ENCODE results near the gene MAJIN.
A peak's percentile ranks its signal among the peaks of the same experiment; 100 is the strongest.

The MAJIN gene

GRCh38 chr11:64930340-64930739 is 41.6 kb downstream of the MAJIN start:
- Histone ChIP-seq H3K9me3 (ENCODE audit: control insufficient read depth in 1 of 2, low read length in 2 of 2) (no peaks in the 10 kb centered on the region), H3K4me1 (ENCODE audit: control insufficient read depth in 1 of 2, insufficient read depth in 2 of 2, low read length in 2 of 2) (peaks cover 0 to 9% of the 10 kb centered on the region in 2 donors), H3K27me3 (ENCODE audit: low read depth, low read length) (no peaks in the 10 kb centered on the region), H3K4me3 (ENCODE audit: low read depth in 1 of 2, low read length in 2 of 2) (no peak overlapping the region), H3K27ac (ENCODE audit: low read length) (no peak overlapping the region), H3K36me3 (ENCODE audit: control insufficient read depth in 1 of 2, insufficient read depth in 2 of 2, low read length in 2 of 2) (peaks cover 40 to 74% of the 10 kb centered on the region in 2 donors)

- H3K9me3 ChIP-seq (ENCODE audit: control insufficient read depth in 1 of 2, low read length in 2 of 2): no peaks in the 10 kb centered on the region
- H3K4me1 ChIP-seq (ENCODE audit: control insufficient read depth in 1 of 2, insufficient read depth in 2 of 2, low read length in 2 of 2): peaks cover 0 to 12% of the 10 kb centered on the region in 2 donors
- no peaks in the 10 kb centered on the region for H3K27me3 ChIP-seq (ENCODE audit: low read depth, low read length)
- no peak overlapping the region for H3K27ac ChIP-seq (ENCODE audit: low read length)
- peaks cover 40 to 74% of the 10 kb centered on the region in 2 donors for H3K36me3 ChIP-seq (ENCODE audit: control insufficient read depth in 1 of 2, insufficient read depth in 2 of 2, low read length in 2 of 2)
- no peak overlapping the region for H3K4me3 ChIP-seq (ENCODE audit: low read depth in 1 of 2, low read length in 2 of 2)
These were observed 42.3 kb downstream of the MAJIN start for GRCh38 chr11:64929625-64930024.

- Histone ChIP-seq H3K27ac (ENCODE audit: low read length) (no peak overlapping the region), H3K4me1 (ENCODE audit: control insufficient read depth in 1 of 2, insufficient read depth in 2 of 2, low read length in 2 of 2) (peaks cover 0 to 12% of the 10 kb centered on the region in 2 donors), H3K36me3 (ENCODE audit: control insufficient read depth in 1 of 2, insufficient read depth in 2 of 2, low read length in 2 of 2) (peaks cover 40 to 72% of the 10 kb centered on the region in 2 donors), H3K4me3 (ENCODE audit: low read depth in 1 of 2, low read length in 2 of 2) (no peak overlapping the region), H3K9me3 (ENCODE audit: control insufficient read depth in 1 of 2, low read length in 2 of 2) (no peaks in the 10 kb centered on the region), H3K27me3 (ENCODE audit: low read depth, low read length) (no peaks in the 10 kb centered on the region)
These were observed 43.0 kb downstream of the MAJIN start for GRCh38 chr11:64928957-64929356.

- Histone ChIP-seq H3K27ac (ENCODE audit: low read length) (no peak overlapping the region), H3K9me3 (ENCODE audit: control insufficient read depth in 1 of 2, low read length in 2 of 2) (no peaks in the 10 kb centered on the region), H3K4me1 (ENCODE audit: control insufficient read depth in 1 of 2, insufficient read depth in 2 of 2, low read length in 2 of 2) (peaks cover 0 to 18% of the 10 kb centered on the region in 2 donors), H3K27me3 (ENCODE audit: low read depth, low read length) (no peaks in the 10 kb centered on the region), H3K36me3 (ENCODE audit: control insufficient read depth in 1 of 2, insufficient read depth in 2 of 2, low read length in 2 of 2) (peaks cover 25 to 50% of the 10 kb centered on the region in 2 donors), H3K4me3 (ENCODE audit: low read depth in 1 of 2, low read length in 2 of 2) (no peak overlapping the region)
These were observed 45.2 kb downstream of the MAJIN start for GRCh38 chr11:64926689-64927088.

GRCh38 chr11:64925536-64926436 is 46.1 kb downstream of the MAJIN start:
- Histone ChIP-seq H3K4me1 (ENCODE audit: control insufficient read depth in 1 of 2, insufficient read depth in 2 of 2, low read length in 2 of 2) (peaks cover 0 to 18% of the 10 kb centered on the region in 2 donors), H3K27ac (ENCODE audit: low read length) (no peak overlapping the region), H3K9me3 (ENCODE audit: control insufficient read depth in 1 of 2, low read length in 2 of 2) (no peaks in the 10 kb centered on the region), H3K4me3 (ENCODE audit: low read depth in 1 of 2, low read length in 2 of 2) (peak overlapping the region; percentile 71 to 90), H3K27me3 (ENCODE audit: low read depth, low read length) (no peaks in the 10 kb centered on the region), H3K36me3 (ENCODE audit: control insufficient read depth in 1 of 2, insufficient read depth in 2 of 2, low read length in 2 of 2) (peaks cover 16 to 41% of the 10 kb centered on the region in 2 donors)

GRCh38 chr11:64924910-64925284 is 47.0 kb downstream of the MAJIN start:
- Histone ChIP-seq H3K4me3 (ENCODE audit: low read depth in 1 of 2, low read length in 2 of 2) (peak overlapping the region; percentile 71 to 90), H3K9me3 (ENCODE audit: control insufficient read depth in 1 of 2, low read length in 2 of 2) (no peaks in the 10 kb centered on the region), H3K36me3 (ENCODE audit: control insufficient read depth in 1 of 2, insufficient read depth in 2 of 2, low read length in 2 of 2) (peaks cover 7 to 32% of the 10 kb centered on the region in 2 donors), H3K27ac (ENCODE audit: low read length) (no peak overlapping the region), H3K27me3 (ENCODE audit: low read depth, low read length) (no peaks in the 10 kb centered on the region), H3K4me1 (ENCODE audit: control insufficient read depth in 1 of 2, insufficient read depth in 2 of 2, low read length in 2 of 2) (peaks cover 0 to 18% of the 10 kb centered on the region in 2 donors)

GRCh38 chr11:64923944-64924909 is 47.7 kb downstream of the MAJIN start, which contains the start of gene PPP2R5B:
TSS of gene PPP2R5B (plus strand) at chr11:64924689. CDS start at chr11:64925735, 1,046 bp downstream.
- H3K4me1 ChIP-seq (ENCODE audit: control insufficient read depth in 1 of 2, insufficient read depth in 2 of 2, low read length in 2 of 2): peaks cover 0 to 18% of the 10 kb centered on the region in 2 donors
- no peaks in the 10 kb centered on the region for H3K9me3 ChIP-seq (ENCODE audit: control insufficient read depth in 1 of 2, low read length in 2 of 2)
- H3K36me3 ChIP-seq (ENCODE audit: control insufficient read depth in 1 of 2, insufficient read depth in 2 of 2, low read length in 2 of 2): peaks cover 3 to 25% of the 10 kb centered on the region in 2 donors
- H3K27me3 ChIP-seq (ENCODE audit: low read depth, low read length): no peaks in the 10 kb centered on the region
- peak within 1 kb of the TSS; percentile 71 to 90 for H3K4me3 ChIP-seq (ENCODE audit: low read depth in 1 of 2, low read length in 2 of 2)
- peak within 1 kb of the TSS; percentile 99 for H3K27ac ChIP-seq (ENCODE audit: low read length)

- H3K4me1 ChIP-seq (ENCODE audit: control insufficient read depth in 1 of 2, insufficient read depth in 2 of 2, low read length in 2 of 2): peaks cover 0 to 25% of the 10 kb centered on the region in 2 donors
These were observed 48.7 kb downstream of the MAJIN start for GRCh38 chr11:64923151-64923661.

GRCh38 chr11:64921384-64921783 is 50.5 kb downstream of the MAJIN start:
- Histone ChIP-seq H3K36me3 (ENCODE audit: control insufficient read depth in 1 of 2, insufficient read depth in 2 of 2, low read length in 2 of 2) (peaks cover 0 to 4% of the 10 kb centered on the region in 2 donors), H3K27me3 (ENCODE audit: low read depth, low read length) (no peaks in the 10 kb centered on the region), H3K4me1 (ENCODE audit: control insufficient read depth in 1 of 2, insufficient read depth in 2 of 2, low read length in 2 of 2) (peaks cover 5 to 35% of the 10 kb centered on the region in 2 donors), H3K9me3 (ENCODE audit: control insufficient read depth in 1 of 2, low read length in 2 of 2) (no peaks in the 10 kb centered on the region), H3K4me3 (ENCODE audit: low read depth in 1 of 2, low read length in 2 of 2) (no peak overlapping the region), H3K27ac (ENCODE audit: low read length) (no peak overlapping the region)

More at GRCh38 chr11:64923151-64923661, 48.7 kb downstream of the MAJIN start:
- Histone ChIP-seq H3K27ac (ENCODE audit: low read length) (no peak overlapping the region), H3K27me3 (ENCODE audit: low read depth, low read length) (no peaks in the 10 kb centered on the region), H3K4me3 (ENCODE audit: low read depth in 1 of 2, low read length in 2 of 2) (peak overlapping the region in 1 of 2 donors; percentile 71), H3K9me3 (ENCODE audit: control insufficient read depth in 1 of 2, low read length in 2 of 2) (no peaks in the 10 kb centered on the region), H3K36me3 (ENCODE audit: control insufficient read depth in 1 of 2, insufficient read depth in 2 of 2, low read length in 2 of 2) (peaks cover 0 to 16% of the 10 kb centered on the region in 2 donors)

GRCh38 chr11:64920124-64920523 is 51.8 kb downstream of the MAJIN start:
- peaks cover 12 to 36% of the 10 kb centered on the region in 2 donors for H3K4me1 ChIP-seq (ENCODE audit: control insufficient read depth in 1 of 2, insufficient read depth in 2 of 2, low read length in 2 of 2)
- H3K27ac ChIP-seq (ENCODE audit: low read length): no peak overlapping the region

More at GRCh38 chr11:64920124-64920523, 51.8 kb downstream of the MAJIN start:
- no peaks in the 10 kb centered on the region for H3K9me3 ChIP-seq (ENCODE audit: control insufficient read depth in 1 of 2, low read length in 2 of 2)
- H3K36me3 ChIP-seq (ENCODE audit: control insufficient read depth in 1 of 2, insufficient read depth in 2 of 2, low read length in 2 of 2): peaks cover 0 to 4% of the 10 kb centered on the region in 2 donors
- H3K4me3 ChIP-seq (ENCODE audit: low read depth in 1 of 2, low read length in 2 of 2): no peak overlapping the region
- H3K27me3 ChIP-seq (ENCODE audit: low read depth, low read length): no peaks in the 10 kb centered on the region
